Activated CD4-positive, CD25-positive, alpha-beta regulatory T cell treated with anti-CD3 and anti-CD28 coated beads, Interleukin-2, amount 50 U/mL, for 72 hours (primary cell): ENCODE data around the gene PRKN.

Experiments
- DNase-seq: peaks from one replicate; pipeline ENCODE4 v3.0.0; 2021

PRKN gene

GRCh38 chr6:161446296-161446925 is 1281.2 kb downstream of the PRKN start:
- DNase-seq = no peak

DNA sequence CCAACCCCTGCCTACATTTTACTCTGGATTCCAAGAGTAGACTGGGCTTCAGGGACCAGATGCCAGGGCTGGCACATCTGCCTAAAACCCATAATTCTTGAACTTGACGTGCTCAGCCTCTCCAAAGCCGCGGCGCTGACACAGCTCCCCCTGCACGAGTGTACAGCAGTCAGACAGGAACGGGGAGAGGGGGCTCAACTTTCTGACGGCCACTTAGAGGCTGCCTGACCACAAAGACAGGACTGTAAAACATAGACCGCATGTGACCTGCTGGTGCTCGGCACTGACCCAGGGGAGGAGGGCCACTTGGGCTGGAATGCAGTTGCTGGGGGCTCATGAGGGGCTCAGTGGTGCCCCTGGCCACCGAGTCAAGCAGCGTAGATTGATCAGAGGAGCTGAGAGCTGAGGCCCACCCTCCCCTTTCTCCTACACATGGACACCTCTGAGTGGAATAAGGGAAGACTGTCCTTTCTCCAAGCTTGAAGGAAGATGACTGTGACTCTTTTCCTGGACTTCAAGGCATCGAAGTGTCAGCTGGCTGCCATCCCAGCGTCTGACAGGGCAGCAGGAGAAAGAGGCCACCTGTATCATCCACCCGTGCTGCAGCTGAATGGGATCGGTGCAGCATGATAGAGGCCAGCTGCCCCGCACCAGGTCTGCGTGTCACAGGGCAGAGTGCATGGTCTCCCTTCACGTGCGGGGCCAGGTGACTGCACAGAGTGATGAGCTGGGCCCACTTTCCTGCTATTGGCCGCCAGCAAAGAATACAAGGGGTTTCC is 1282.4 kb downstream of the PRKN start:
- DNase-seq = no peak

- no peak for DNase-seq
These were observed 1283.1 kb downstream of the PRKN start for GRCh38 chr6:161444464-161444863.

- no peak for DNase-seq
These were observed 1283.7 kb downstream of the PRKN start for GRCh38 chr6:161443848-161444247.

DNA sequence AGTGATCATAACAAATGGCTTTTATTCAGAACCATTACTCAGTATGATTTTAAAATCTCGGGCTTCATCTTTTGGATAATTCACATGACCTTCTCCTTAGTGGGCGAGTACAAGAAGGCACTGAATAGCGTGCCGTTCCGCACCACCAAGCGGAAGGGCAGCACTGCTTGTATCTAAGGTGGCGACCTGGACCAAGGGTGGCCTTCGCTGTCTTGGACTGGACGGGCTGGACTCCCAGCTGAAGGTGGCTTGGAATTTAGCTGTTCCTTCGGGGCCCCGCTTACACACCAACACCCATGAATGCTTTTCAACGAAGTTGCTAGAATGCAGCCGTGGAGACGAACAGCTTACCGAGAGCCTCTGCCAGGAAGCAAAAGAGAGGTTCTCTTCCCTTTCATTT is 1285.1 kb downstream of the PRKN start:
- DNase-seq = no peak

GRCh38 chr6:161440299-161440698 is 1287.3 kb downstream of the PRKN start:
- DNase-seq = no peak

GRCh38 chr6:161439093-161439492 is 1288.5 kb downstream of the PRKN start:
- no peak for DNase-seq

- no peak for DNase-seq
These were observed 1289.0 kb downstream of the PRKN start for GRCh38 chr6:161438430-161439030.

DNA sequence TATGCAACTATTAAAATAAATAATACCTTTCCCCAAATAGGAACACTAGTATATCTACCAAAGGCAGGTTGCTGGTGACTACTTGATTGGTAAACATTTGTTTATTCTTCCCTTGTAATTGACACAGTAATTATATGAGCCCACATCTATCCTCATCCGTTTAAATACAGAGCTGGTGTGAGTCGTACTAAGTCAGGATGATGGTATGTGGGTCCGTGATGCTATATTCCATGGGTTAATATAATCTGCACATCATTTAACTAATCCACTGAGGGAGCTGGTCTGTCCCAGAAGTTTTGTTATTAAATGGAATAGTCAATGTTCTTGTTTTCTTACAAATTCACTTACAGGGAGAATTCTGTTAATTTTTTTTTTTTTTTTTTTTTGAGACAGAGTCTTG is 1289.7 kb downstream of the PRKN start:
- DNase-seq = no peak

- no peak for DNase-seq
These were observed 1291.3 kb downstream of the PRKN start for GRCh38 chr6:161436106-161436876.

DNA sequence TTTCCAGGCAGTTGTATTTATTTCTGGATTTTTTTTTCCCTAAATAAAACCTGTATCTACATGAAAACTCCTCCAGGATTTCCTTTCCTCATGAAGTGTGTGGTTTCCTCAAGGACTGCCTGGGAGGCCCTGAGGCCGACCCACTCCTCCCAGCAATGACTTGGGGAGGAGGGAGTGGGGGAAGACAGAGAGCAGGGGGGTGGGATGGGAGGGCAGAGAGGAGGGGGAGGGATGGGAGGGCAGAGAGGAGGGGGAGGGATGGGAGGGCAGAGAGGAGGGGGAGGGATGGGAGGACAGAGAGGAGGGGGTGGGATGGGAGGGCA is 1291.9 kb downstream of the PRKN start:
- DNase-seq = no peak

GRCh38 chr6:161434921-161435747 is 1292.4 kb downstream of the PRKN start:
- no peak for DNase-seq

DNA sequence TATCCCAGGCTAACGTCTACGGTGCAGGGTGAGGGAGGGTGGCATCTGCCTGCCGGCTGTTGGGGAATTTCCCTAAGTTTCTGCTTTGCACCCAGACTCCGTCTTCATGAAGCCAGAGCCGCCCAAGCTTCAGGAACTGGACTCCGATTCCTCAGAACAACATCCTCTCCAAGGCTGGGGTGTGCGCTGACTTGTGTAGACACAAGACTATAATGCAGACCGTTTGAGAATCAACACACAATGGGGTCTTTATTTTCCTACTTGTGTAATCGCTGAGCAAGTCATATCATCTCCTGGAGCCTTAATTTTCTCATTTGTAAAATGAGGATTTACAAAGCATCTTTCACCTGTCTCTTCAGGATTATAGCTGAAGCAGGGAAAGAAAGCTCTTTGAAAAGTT is 1293.2 kb downstream of the PRKN start:
- DNase-seq = no peak

DNA sequence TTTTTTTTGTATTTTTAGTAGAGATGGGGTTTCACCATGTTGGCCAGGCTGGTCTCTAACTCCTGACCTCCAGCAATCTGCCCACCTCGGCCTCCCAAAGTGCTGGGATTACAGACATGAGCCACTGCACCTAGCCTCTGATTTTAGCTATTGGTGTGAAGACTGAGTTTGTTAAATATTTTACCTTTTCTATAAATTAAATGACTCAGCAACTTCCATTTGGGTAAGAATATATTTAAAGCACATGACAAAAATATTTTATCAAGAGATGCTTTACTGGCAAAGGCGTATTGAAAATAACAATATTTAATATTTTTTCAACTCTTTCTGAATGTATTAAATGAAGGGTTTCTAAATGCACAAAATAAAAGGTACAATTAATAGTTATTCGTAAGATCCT is 1295.0 kb downstream of the PRKN start:
- DNase-seq = no peak

DNA sequence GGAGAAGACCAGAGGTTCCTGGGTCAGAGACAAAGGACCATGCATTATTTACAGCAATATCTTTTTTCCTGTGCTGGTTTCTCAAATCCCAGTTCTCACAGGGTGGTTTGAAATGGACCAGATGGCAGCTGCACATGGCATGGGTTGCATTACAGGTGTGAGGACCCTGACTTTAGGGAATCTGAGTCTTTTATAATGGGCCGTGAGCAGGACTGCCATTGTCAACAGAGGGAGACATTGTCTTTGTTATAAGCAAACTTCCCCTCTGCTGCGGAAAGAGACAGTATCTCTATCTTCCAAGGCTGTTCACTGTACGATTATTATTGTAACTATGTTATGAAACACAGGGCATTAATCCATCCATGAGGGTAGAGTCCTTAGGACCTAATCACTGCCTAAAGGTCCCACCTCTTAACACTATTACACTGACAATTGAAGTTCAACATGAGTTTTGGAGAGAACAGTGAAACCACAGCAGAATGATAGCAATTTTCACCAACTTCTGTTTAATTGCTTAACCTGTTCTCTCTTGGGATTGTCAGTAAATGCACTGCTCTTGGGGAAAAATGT is 1297.6 kb downstream of the PRKN start:
- no peak for DNase-seq

DNA sequence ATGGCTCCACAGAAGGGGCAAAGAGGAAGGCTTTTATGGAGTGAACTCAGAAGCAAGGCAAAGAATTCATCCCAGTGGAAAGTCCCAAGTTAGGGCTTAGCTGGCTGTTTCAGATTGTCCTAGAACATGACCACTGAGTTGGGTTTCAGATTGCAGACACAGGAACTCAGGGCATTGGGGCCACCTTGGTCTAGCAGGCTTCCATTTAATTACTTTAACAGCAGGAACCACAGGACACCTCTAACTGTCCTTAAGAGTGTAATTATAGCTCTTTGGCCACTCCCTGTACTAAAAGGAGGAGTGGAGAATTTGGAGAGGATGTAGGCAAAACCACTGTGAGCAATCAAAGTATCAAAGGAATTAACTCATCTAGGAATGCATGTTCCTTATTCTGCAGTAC is 1303.1 kb downstream of the PRKN start:
- no peak for DNase-seq

GRCh38 chr6:161422710-161423680 is 1304.6 kb downstream of the PRKN start:
- DNase-seq = no peak

DNA sequence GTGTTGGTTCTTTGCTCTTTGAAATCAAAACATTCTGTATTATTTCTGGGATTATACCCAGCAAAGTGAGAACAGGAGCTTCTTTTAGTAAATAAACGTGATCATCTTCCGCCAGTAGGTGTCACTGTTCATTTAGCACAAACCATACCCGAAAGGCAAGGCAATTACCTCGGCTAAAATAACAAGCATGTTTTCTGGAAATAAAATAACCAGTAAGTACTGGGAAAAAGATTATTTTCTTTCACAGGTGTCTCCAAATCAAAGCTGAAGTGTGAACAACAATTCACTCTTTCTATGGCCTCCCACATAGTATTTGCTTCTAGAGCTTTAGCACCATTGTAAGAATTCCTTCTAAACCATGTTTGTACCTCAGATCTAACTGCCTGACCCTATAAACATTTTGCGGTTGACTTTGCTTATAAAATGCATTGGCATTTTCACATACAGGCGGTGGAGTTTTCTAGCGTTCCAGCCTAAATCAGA is 1309.1 kb downstream of the PRKN start:
- no peak for DNase-seq

DNA sequence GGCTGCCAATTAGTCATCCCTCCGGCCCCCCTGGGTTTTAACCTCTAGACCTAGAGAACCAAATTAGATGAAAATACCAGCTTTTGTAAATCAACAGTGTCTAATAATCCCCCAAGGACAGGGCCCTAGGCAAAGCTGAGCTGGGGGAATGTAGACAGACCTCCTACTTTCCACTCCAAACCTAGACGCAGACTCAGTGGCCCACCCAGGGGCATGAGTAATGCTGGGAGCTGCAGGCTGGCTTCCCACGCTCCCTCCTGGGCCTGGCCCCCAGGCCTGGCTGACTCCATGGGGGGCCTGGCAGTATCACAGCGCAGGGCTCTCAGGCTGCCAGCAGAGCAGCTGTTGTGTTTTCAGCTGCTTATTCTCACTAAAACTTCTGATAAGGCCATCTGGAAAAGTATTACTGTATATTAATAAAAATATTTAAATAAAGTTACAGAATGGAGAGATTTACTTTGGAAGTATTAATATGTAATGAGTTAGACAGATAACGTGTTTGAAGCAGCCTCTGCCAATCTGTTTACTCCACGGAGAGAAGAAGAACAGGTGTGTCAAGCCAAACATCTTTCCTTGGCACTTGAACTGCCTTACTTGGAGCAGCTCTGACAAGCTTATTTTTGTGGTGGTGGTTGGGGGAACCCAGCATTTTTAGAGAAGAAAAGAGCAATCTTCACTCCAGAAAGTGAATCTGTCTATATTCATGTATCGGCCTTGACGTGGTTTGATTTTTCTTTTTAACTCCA is 1309.7 kb downstream of the PRKN start:
- DNase-seq = no peak

- DNase-seq = no peak
These were observed 1312.2 kb downstream of the PRKN start for GRCh38 chr6:161415302-161415855.
